Adrenal gland (tissue), 5 donors: ENCODE data around the gene LHFPL6.

Experiments used
- CTCF ChIP-seq, 6 experiments: fragments of 450-650 bp in 4 of 6; fragments of 200-600 bp in 2 of 6; sonication (generic) in 1 of 6; IDR thresholded peaks; 1 replicate in 5 of 6; 2 replicates in 1 of 6; pipeline versions ENCODE4 v1.5.1 to v1.8.0; 2016 to 2021; ENCODE audit warnings: antibody characterized with exemption in 6 of 6, mild to moderate bottlenecking in 2 of 6, moderate library complexity in 1 of 6
- POLR2A ChIP-seq, 2 donors: fragments of 450-650 bp; IDR thresholded peaks; one replicate each; pipeline ENCODE4 v1.6.1; 2017; ENCODE audit warnings: antibody characterized with exemption in 2 of 2, mild to moderate bottlenecking in 2 of 2, moderate library complexity in 1 of 2
- donor health status: DM: no; HTN: no; CAD: no.

GRCh38 chr13:39599012-39599411 is 4.0 kb downstream of the LHFPL6 start:
- TF ChIP-seq CTCF (IDR thresholded peaks at IDR 0.05) (no peak), POLR2A (IDR thresholded peaks at IDR 0.05) (no peak)
